K562 (cell line): ENCODE results near the gene ANXA9. TPM values are rescaled to one million over a fixed set of nuclear protein-coding genes. Genes with fewer than 3 reads are reported as not detected.

ENCODE experiments used
- CC2D1A ChIP-seq: fragments of 450-650 bp; IDR thresholded peaks from 2 replicates; pipeline ENCODE4 v1.6.1; 2017; ENCODE audit warnings: mild to moderate bottlenecking
- CTBP1 ChIP-seq: fragments of 450-650 bp; IDR thresholded peaks from 2 replicates; pipeline ENCODE4 v1.6.1; 2016; ENCODE audit warnings: borderline replicate concordance
- KAT7 ChIP-seq: sonication (generic); formaldehyde crosslinking; IDR thresholded peaks from 2 replicates; pipeline ENCODE4 v1.8.0; 2022; ENCODE audit warnings: missing genetic modification reagents, mild to moderate bottlenecking, borderline replicate concordance
- PHF8 ChIP-seq: fragments of 200-600 bp; sonication (generic); IDR thresholded peaks from 2 replicates; pipeline ENCODE4 v1.6.1; 2012; ENCODE audit warnings: mixed run types, mild to moderate bottlenecking, inconsistent platforms, low read length, moderate library complexity, borderline replicate concordance
- XRCC5 ChIP-seq: fragments of 200-400 bp; formaldehyde crosslinking; IDR thresholded peaks from 2 replicates; pipeline ENCODE4 v1.6.1; 2017; ENCODE audit warnings: low read depth, mild to moderate bottlenecking, low read length
- ZNF778 ChIP-seq: fragments of 450-650 bp; formaldehyde crosslinking; IDR thresholded peaks from 2 replicates; pipeline ENCODE4 v1.4.0; 2020; ENCODE audit warnings: mild to moderate bottlenecking, moderate library complexity
- polyA plus RNA-seq, 8 experiments: library from polyadenylated mRNA; depleted of rRNA in 4 of 8; stranded (reverse) in 5 of 8; unstranded in 3 of 8; fragments of >200 nt; fragmentation: Nextera tagmentation in 2 of 8; fragmentation: Illumina TruSeq in 1 of 8; extraction: Ambion mirVana in 2 of 8; extraction: Trizol in 1 of 8; gene quantifications; 2 replicates each; pipeline versions ENCODE4 v1.2.1 to v1.2.3, GENCODE V29; 2011 to 2014; ENCODE audit warnings: inconsistent platforms in 1 of 8, missing spikeins in 1 of 8
- total RNA-seq, 7 experiments: library from RNA; depleted of rRNA in 6 of 7; stranded (reverse); fragments of >200 nt in 6 of 7; fragmentation: Illumina TruSeq in 2 of 7; extraction: Trizol in 2 of 7; gene quantifications; 2 replicates each; pipeline versions ENCODE4 v1.2.1 to v1.2.3, GENCODE V29; 2011 to 2021; ENCODE audit warnings: low replicate concordance in 1 of 7
- TF ChIP-seq, protein P1 (sequence below), 3 experiments: IDR thresholded peaks in 2 of 3; conservative IDR thresholded peaks in 1 of 3; 2 replicates each; pipeline ENCODE4 v1.5.1; 2011 to 2012; ENCODE audit warnings: low read length in 3 of 3, mild to moderate bottlenecking in 3 of 3, control low read depth in 2 of 3, improper control_type of control experiment in 1 of 3, inconsistent platforms in 1 of 3, low read depth in 1 of 3, mixed read lengths in 1 of 3, moderate library complexity in 1 of 3; ENCODE audit not compliant: insufficient read depth in 2 of 3
- TF ChIP-seq, protein P2 (sequence below), 2 experiments: fragments of 450-650 bp; IDR thresholded peaks; 2 replicates each; pipeline ENCODE4 v1.6.1; 2016
- TF ChIP-seq, protein P3 (sequence below): sonication (generic); formaldehyde crosslinking; IDR thresholded peaks from 2 replicates; pipeline ENCODE4 v1.8.0; 2023; ENCODE audit warnings: mild to moderate bottlenecking, missing genetic modification reagents
- TF ChIP-seq, protein P4 (sequence below): IDR thresholded peaks from 3 replicates; pipeline ENCODE4 v1.6.1; 2011; ENCODE audit warnings: borderline replicate concordance, mild to moderate bottlenecking, moderate library complexity; ENCODE audit not compliant: insufficient read length; ENCODE audit errors: extremely low read depth
- TF ChIP-seq, protein P5 (sequence below): sonication (generic); formaldehyde crosslinking; IDR thresholded peaks from 2 replicates; pipeline ENCODE4 v1.8.0; 2022; ENCODE audit warnings: mild to moderate bottlenecking, missing genetic modification reagents
- TF ChIP-seq, protein P6 (sequence below), 2 experiments: IDR thresholded peaks; 2 replicates each; pipeline ENCODE4 v1.6.1; 2011; ENCODE audit warnings: borderline replicate concordance in 1 of 2, control low read depth in 1 of 2, low read depth in 1 of 2, low read length in 1 of 2, mild to moderate bottlenecking in 1 of 2, mixed read lengths in 1 of 2, moderate library complexity in 1 of 2; ENCODE audit not compliant: insufficient read depth in 1 of 2, insufficient read length in 1 of 2, poor library complexity in 1 of 2, severe bottlenecking in 1 of 2; ENCODE audit errors: extremely low read depth in 1 of 2

Gene ANXA9
- total and polyA plus RNA-seq, 9 of the 15 experiments (the other 6 are each of a cell fraction or from before 2014, with no cell fraction given) = 0.24 to 1.6 (median 0.57) TPM

DNA sequence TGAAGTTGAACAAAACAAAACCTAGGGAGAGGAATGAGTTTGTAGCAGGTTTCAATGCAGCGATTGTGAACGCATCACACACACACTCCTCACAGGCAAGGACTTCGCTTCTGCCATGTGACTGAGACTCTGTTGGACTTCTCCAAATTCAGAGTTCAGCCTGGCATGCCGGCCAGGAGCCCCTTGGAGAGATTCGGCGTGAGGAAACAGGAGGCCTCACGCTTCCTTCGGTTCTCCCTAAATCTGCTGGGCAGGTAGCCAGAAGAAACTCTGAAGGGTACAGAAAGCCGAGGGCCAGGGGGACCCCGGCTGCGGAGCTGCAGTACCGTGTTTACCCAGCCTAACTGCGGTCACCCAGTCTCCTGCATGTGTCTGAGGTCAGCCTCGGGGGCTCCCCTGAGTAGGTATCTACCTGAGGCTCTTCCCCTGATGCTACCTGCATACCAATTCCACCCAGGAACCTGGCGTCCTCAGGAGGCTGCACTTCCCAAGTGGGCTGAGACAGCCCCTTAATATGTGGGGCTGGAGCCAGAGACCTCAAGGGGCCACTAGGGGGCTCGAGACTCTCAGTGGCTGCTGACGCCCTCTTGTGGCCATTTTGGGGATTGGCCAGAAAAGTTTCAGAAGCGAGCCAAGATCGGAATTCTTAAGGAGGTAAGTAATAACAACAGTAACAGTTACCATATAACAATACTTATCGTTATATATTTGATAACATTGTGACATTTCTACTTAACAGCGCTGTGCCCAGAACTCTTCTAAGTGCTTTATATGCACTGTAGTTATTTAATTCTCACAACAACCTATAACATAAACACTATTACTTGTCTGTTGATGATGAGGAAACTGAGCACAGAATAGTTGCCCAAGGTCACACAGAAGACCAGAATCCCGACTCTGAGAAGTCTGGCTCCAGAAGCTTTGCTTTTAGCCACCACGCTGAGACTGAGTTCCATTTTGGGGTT lies 2.7 kb upstream of the ANXA9 start (continued):
- peak; percentile 34; the same call in 1 of the 2 replicates for TF ChIP-seq PHF8
- no peak for TF ChIP-seq ZNF778
- TF ChIP-seq CTBP1 = peak; percentile 44; the same call in 1 of the 2 replicates
- TF ChIP-seq, protein P1, sequence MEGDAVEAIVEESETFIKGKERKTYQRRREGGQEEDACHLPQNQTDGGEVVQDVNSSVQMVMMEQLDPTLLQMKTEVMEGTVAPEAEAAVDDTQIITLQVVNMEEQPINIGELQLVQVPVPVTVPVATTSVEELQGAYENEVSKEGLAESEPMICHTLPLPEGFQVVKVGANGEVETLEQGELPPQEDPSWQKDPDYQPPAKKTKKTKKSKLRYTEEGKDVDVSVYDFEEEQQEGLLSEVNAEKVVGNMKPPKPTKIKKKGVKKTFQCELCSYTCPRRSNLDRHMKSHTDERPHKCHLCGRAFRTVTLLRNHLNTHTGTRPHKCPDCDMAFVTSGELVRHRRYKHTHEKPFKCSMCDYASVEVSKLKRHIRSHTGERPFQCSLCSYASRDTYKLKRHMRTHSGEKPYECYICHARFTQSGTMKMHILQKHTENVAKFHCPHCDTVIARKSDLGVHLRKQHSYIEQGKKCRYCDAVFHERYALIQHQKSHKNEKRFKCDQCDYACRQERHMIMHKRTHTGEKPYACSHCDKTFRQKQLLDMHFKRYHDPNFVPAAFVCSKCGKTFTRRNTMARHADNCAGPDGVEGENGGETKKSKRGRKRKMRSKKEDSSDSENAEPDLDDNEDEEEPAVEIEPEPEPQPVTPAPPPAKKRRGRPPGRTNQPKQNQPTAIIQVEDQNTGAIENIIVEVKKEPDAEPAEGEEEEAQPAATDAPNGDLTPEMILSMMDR (IDR thresholded peaks at IDR 0.05 in 2 of 3, conservative IDR thresholded peaks at IDR 0.05 in 1 of 3; ENCODE audit: insufficient read depth in 2 of 3, low read depth in 1 of 3, low read length in 3 of 3) = peak; percentile 100
- TF ChIP-seq, protein P2, sequence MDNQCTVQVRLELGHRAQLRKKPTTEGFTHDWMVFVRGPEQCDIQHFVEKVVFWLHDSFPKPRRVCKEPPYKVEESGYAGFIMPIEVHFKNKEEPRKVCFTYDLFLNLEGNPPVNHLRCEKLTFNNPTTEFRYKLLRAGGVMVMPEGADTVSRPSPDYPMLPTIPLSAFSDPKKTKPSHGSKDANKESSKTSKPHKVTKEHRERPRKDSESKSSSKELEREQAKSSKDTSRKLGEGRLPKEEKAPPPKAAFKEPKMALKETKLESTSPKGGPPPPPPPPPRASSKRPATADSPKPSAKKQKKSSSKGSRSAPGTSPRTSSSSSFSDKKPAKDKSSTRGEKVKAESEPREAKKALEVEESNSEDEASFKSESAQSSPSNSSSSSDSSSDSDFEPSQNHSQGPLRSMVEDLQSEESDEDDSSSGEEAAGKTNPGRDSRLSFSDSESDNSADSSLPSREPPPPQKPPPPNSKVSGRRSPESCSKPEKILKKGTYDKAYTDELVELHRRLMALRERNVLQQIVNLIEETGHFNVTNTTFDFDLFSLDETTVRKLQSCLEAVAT (IDR thresholded peaks at IDR 0.05) = peak in 1 of 2 experiments; percentile 98; a peak in 2 of 4 replicates
- TF ChIP-seq KAT7 (CRISPR knock-in tag) = no peak
- TF ChIP-seq, protein P3, sequence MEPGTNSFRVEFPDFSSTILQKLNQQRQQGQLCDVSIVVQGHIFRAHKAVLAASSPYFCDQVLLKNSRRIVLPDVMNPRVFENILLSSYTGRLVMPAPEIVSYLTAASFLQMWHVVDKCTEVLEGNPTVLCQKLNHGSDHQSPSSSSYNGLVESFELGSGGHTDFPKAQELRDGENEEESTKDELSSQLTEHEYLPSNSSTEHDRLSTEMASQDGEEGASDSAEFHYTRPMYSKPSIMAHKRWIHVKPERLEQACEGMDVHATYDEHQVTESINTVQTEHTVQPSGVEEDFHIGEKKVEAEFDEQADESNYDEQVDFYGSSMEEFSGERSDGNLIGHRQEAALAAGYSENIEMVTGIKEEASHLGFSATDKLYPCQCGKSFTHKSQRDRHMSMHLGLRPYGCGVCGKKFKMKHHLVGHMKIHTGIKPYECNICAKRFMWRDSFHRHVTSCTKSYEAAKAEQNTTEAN = no peak
- TF ChIP-seq, protein P4, sequence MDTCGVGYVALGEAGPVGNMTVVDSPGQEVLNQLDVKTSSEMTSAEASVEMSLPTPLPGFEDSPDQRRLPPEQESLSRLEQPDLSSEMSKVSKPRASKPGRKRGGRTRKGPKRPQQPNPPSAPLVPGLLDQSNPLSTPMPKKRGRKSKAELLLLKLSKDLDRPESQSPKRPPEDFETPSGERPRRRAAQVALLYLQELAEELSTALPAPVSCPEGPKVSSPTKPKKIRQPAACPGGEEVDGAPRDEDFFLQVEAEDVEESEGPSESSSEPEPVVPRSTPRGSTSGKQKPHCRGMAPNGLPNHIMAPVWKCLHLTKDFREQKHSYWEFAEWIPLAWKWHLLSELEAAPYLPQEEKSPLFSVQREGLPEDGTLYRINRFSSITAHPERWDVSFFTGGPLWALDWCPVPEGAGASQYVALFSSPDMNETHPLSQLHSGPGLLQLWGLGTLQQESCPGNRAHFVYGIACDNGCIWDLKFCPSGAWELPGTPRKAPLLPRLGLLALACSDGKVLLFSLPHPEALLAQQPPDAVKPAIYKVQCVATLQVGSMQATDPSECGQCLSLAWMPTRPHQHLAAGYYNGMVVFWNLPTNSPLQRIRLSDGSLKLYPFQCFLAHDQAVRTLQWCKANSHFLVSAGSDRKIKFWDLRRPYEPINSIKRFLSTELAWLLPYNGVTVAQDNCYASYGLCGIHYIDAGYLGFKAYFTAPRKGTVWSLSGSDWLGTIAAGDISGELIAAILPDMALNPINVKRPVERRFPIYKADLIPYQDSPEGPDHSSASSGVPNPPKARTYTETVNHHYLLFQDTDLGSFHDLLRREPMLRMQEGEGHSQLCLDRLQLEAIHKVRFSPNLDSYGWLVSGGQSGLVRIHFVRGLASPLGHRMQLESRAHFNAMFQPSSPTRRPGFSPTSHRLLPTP = no peak
- TF ChIP-seq CC2D1A = 0 out of 2 replicates have a peak, but pooled peaks have one; percentile 46
- TF ChIP-seq, protein P5, sequence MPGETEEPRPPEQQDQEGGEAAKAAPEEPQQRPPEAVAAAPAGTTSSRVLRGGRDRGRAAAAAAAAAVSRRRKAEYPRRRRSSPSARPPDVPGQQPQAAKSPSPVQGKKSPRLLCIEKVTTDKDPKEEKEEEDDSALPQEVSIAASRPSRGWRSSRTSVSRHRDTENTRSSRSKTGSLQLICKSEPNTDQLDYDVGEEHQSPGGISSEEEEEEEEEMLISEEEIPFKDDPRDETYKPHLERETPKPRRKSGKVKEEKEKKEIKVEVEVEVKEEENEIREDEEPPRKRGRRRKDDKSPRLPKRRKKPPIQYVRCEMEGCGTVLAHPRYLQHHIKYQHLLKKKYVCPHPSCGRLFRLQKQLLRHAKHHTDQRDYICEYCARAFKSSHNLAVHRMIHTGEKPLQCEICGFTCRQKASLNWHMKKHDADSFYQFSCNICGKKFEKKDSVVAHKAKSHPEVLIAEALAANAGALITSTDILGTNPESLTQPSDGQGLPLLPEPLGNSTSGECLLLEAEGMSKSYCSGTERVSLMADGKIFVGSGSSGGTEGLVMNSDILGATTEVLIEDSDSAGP = no peak
- TF ChIP-seq, protein P6, sequence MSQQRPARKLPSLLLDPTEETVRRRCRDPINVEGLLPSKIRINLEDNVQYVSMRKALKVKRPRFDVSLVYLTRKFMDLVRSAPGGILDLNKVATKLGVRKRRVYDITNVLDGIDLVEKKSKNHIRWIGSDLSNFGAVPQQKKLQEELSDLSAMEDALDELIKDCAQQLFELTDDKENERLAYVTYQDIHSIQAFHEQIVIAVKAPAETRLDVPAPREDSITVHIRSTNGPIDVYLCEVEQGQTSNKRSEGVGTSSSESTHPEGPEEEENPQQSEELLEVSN (IDR thresholded peaks at IDR 0.05; ENCODE audit: borderline replicate concordance in 1 of 2, extremely low read depth in 1 of 2, insufficient read depth in 1 of 2, insufficient read length in 1 of 2, low read depth in 1 of 2, low read length in 1 of 2, poor library complexity in 1 of 2, severe bottlenecking in 1 of 2) = no peak
- TF ChIP-seq XRCC5 = peak; percentile 99
